H1 (cell line): Measurements from ENCODE around the gene TBC1D22B. TPM values are rescaled to one million over a fixed set of nuclear protein-coding genes. Genes with fewer than 3 reads are reported as not detected.

ENCODE experiments used
- CTCF ChIA-PET: fragments of 300-600 bp; sonication (Branson Sonifier 250); formaldehyde crosslinking; loops from one replicate; lab custom pipeline; 2021; ENCODE audit not compliant: partially characterized antibody; lab: Charles Lee
- POLR2A ChIA-PET: fragments of 300-600 bp; sonication (Branson Sonifier 250); formaldehyde crosslinking; loops from one replicate; lab custom pipeline; 2021; ENCODE audit warnings: inconsistent platforms; ENCODE audit not compliant: partially characterized antibody; lab: Charles Lee
- DNase-seq, 2 experiments: peaks; one replicate each; pipeline versions ENCODE4 v3.0.0 to v3.0.0-alpha.2; 2010 to 2022; ENCODE audit warnings: low spot score in 2 of 2, low read depth in 1 of 2, mixed read lengths in 1 of 2
- FAIRE-seq: peaks from 2 replicates; lab custom pipeline; 2011; peaks lifted over from hg19 to GRCh38; lab: Jason Lieb, UNC
- H2AFZ ChIP-seq: 2 replicates; pipeline ENCODE4 v1.8.1; 2012; ENCODE audit warnings: low read length, inconsistent platforms
- H2AK5ac ChIP-seq: 2 replicates; pipeline ENCODE4 v1.6.1; 2013; ENCODE audit warnings: low read depth, low read length
- H2BK120ac ChIP-seq: replicated peaks from 2 replicates; pipeline ENCODE3; 2013; ENCODE audit warnings: low read depth, low read length, inconsistent platforms
- H2BK12ac ChIP-seq: 2 replicates; pipeline ENCODE4 v1.6.1; 2013; ENCODE audit warnings: low read depth, low read length
- H2BK15ac ChIP-seq: 2 replicates; pipeline ENCODE4 v1.6.1; 2013; ENCODE audit warnings: low read length
- H2BK20ac ChIP-seq: 2 replicates; pipeline ENCODE4 v1.6.1; 2013; ENCODE audit warnings: low read length
- H2BK5ac ChIP-seq: 2 replicates; pipeline ENCODE4 v1.6.1; 2013; ENCODE audit warnings: low read depth, low read length
- H3K14ac ChIP-seq: 2 replicates; pipeline ENCODE4 v1.6.1; 2013; ENCODE audit warnings: inconsistent platforms; ENCODE audit not compliant: insufficient read length
- H3K18ac ChIP-seq: 2 replicates; pipeline ENCODE4 v1.6.1; 2013; ENCODE audit warnings: low read length; ENCODE audit errors: extremely low read depth
- H3K23ac ChIP-seq: 2 replicates; pipeline ENCODE4 v1.6.1; 2013; ENCODE audit warnings: inconsistent platforms; ENCODE audit not compliant: insufficient read length
- H3K23me2 ChIP-seq: 2 replicates; pipeline ENCODE4 v1.6.1; 2013; ENCODE audit warnings: low read depth, low read length
- H3K27ac ChIP-seq: 2 replicates; pipeline ENCODE4 v1.6.1; 2011; ENCODE audit warnings: low read depth, low read length, inconsistent platforms
- H3K27me3 ChIP-seq, 4 experiments: replicated peaks in 1 of 4; 1 replicate in 1 of 4; 2 replicates in 3 of 4; pipeline versions ENCODE4 v1.6.1 to v1.8.1; 2011 to 2013; ENCODE audit warnings: low read length in 3 of 4, mild to moderate bottlenecking in 3 of 4, inconsistent platforms in 2 of 4, mixed read lengths in 2 of 4, moderate library complexity in 1 of 4; ENCODE audit not compliant: control insufficient read depth in 3 of 4, insufficient read depth in 3 of 4; ENCODE audit errors: extremely low read depth in 1 of 4
- H3K36me3 ChIP-seq, 4 experiments: 2 replicates each; pipeline versions ENCODE4 v1.6.1 to v1.8.1; 2011 to 2013; ENCODE audit warnings: mild to moderate bottlenecking in 4 of 4, low read length in 3 of 4, moderate library complexity in 2 of 4, control low read depth in 1 of 4, inconsistent platforms in 1 of 4; ENCODE audit not compliant: insufficient read depth in 4 of 4, control insufficient read depth in 2 of 4
- H3K4ac ChIP-seq: replicated peaks from 2 replicates; pipeline ENCODE3; 2013; ENCODE audit warnings: low read length, low read depth, mixed read lengths, inconsistent platforms; ENCODE audit not compliant: insufficient read length
- H3K4me1 ChIP-seq, 4 experiments: replicated peaks in 1 of 4; 1 replicate in 1 of 4; 2 replicates in 3 of 4; pipeline versions ENCODE4 v1.6.1 to v1.8.1; 2011 to 2013; ENCODE audit warnings: low read length in 3 of 4, inconsistent platforms in 2 of 4, mixed read lengths in 1 of 4; ENCODE audit not compliant: insufficient read depth in 4 of 4, control insufficient read depth in 3 of 4
- H3K4me2 ChIP-seq, 2 experiments: 2 replicates each; pipeline versions ENCODE4 v1.6.1 to v1.8.1; 2011 to 2013; ENCODE audit warnings: low read depth in 2 of 2, low read length in 2 of 2, control low read depth in 1 of 2, inconsistent platforms in 1 of 2, mild to moderate bottlenecking in 1 of 2; ENCODE audit not compliant: insufficient read depth in 1 of 2
- H3K4me3 ChIP-seq, 4 experiments: fragments of 200-600, 300-600 bp in 1 of 4; sonication (generic), shearing (Covaris generic), sonication (Bioruptor Twin) in 1 of 4; 2 replicates each; pipeline versions ENCODE4 v1.5.1 to v1.8.1; 2011 to 2016; ENCODE audit warnings: low read length in 4 of 4, low read depth in 3 of 4, control low read depth in 2 of 4, inconsistent platforms in 2 of 4, mild to moderate bottlenecking in 2 of 4, mixed read lengths in 1 of 4, moderate library complexity in 1 of 4; ENCODE audit not compliant: insufficient read depth in 2 of 4; ENCODE audit errors: extremely low read depth in 1 of 4
- H3K56ac ChIP-seq: replicated peaks from 2 replicates; pipeline ENCODE3; 2013; ENCODE audit warnings: low read depth, mild to moderate bottlenecking, mixed read lengths, low read length, inconsistent platforms; ENCODE audit not compliant: insufficient read length
- H3K79me1 ChIP-seq: 2 replicates; pipeline ENCODE4 v1.6.1; 2013; ENCODE audit warnings: low read depth, low read length, control low read depth
- H3K79me2 ChIP-seq, 2 experiments: 2 replicates each; pipeline versions ENCODE4 v1.6.1 to v1.8.1; 2012 to 2013; ENCODE audit warnings: low read length in 2 of 2, mild to moderate bottlenecking in 2 of 2, inconsistent platforms in 1 of 2; ENCODE audit not compliant: insufficient read depth in 2 of 2, control insufficient read depth in 1 of 2
- H3K9ac ChIP-seq, 4 experiments: replicated peaks in 1 of 4; 1 replicate in 1 of 4; 2 replicates in 3 of 4; pipeline versions ENCODE4 v1.6.1 to v1.8.1; 2011 to 2013; ENCODE audit warnings: low read depth in 3 of 4, low read length in 3 of 4, control low read depth in 2 of 4, mild to moderate bottlenecking in 2 of 4, moderate library complexity in 2 of 4, inconsistent platforms in 1 of 4; ENCODE audit errors: extremely low read depth in 1 of 4
- H3K9me3 ChIP-seq, 2 experiments: 2 replicates each; pipeline versions ENCODE4 v1.6.1 to v1.8.1; 2012 to 2013; ENCODE audit warnings: mild to moderate bottlenecking in 2 of 2, moderate library complexity in 2 of 2, control low read depth in 1 of 2, inconsistent platforms in 1 of 2, low read depth in 1 of 2, low read length in 1 of 2, mixed read lengths in 1 of 2; ENCODE audit not compliant: insufficient read depth in 2 of 2
- H4K20me1 ChIP-seq, 2 experiments: replicated peaks in 1 of 2; 2 replicates each; pipeline versions ENCODE3 to v1.8.1; 2011 to 2013; ENCODE audit warnings: inconsistent platforms in 2 of 2, low read length in 2 of 2, mild to moderate bottlenecking in 1 of 2; ENCODE audit not compliant: insufficient read depth in 2 of 2, control insufficient read depth in 1 of 2
- H4K5ac ChIP-seq: 2 replicates; pipeline ENCODE4 v1.6.1; 2013; ENCODE audit warnings: low read length, low read depth, mixed read lengths, inconsistent platforms; ENCODE audit not compliant: insufficient read length
- H4K8ac ChIP-seq: 2 replicates; pipeline ENCODE4 v1.8.0; 2013; ENCODE audit warnings: mild to moderate bottlenecking, moderate library complexity, low read length, inconsistent platforms; ENCODE audit not compliant: insufficient read depth; ENCODE audit errors: extremely low read depth
- H4K91ac ChIP-seq: replicated peaks from 2 replicates; pipeline ENCODE3; 2013; ENCODE audit warnings: low read length, mixed read lengths, inconsistent platforms; ENCODE audit not compliant: insufficient read length
- CREB1 ChIP-seq: IDR thresholded peaks from 2 replicates; pipeline ENCODE4 v1.6.1; 2012; ENCODE audit warnings: inconsistent platforms
- EP300 ChIP-seq, 2 experiments: IDR thresholded peaks; 1 replicate in 1 of 2; 2 replicates in 1 of 2; pipeline ENCODE4 v1.6.1; 2011 to 2012; ENCODE audit warnings: low read depth in 2 of 2, low read length in 2 of 2, mild to moderate bottlenecking in 2 of 2, borderline replicate concordance in 1 of 2, inconsistent platforms in 1 of 2, moderate library complexity in 1 of 2
- FOSL1 ChIP-seq: IDR thresholded peaks from 2 replicates; pipeline ENCODE4 v1.6.1; 2011; ENCODE audit warnings: mild to moderate bottlenecking, low read depth, low read length, moderate library complexity; ENCODE audit not compliant: insufficient read depth
- MAFK ChIP-seq: IDR thresholded peaks from 2 replicates; pipeline ENCODE4 v1.6.1; 2012; ENCODE audit warnings: low read depth, mild to moderate bottlenecking, improper control_type of control experiment, low read length
- NANOG ChIP-seq: IDR thresholded peaks from 2 replicates; pipeline ENCODE4 v1.6.1; 2011; ENCODE audit warnings: low read length, low read depth, mild to moderate bottlenecking, inconsistent platforms; ENCODE audit not compliant: insufficient read depth, poor library complexity, severe bottlenecking
- POU5F1 ChIP-seq: IDR thresholded peaks from 2 replicates; pipeline ENCODE4 v1.6.1; 2011; ENCODE audit warnings: low read depth, mild to moderate bottlenecking, low read length, moderate library complexity
- RAD21 ChIP-seq, 2 experiments: IDR thresholded peaks in 1 of 2; conservative IDR thresholded peaks in 1 of 2; 2 replicates each; pipeline ENCODE4 v1.6.1; 2011; ENCODE audit warnings: low read depth in 2 of 2, low read length in 2 of 2, improper control_type of control experiment in 1 of 2, inconsistent platforms in 1 of 2, mild to moderate bottlenecking in 1 of 2, moderate library complexity in 1 of 2
- RXRA ChIP-seq: IDR thresholded peaks from 2 replicates; pipeline ENCODE4 v1.6.1; 2011; ENCODE audit warnings: low read depth, mild to moderate bottlenecking, low read length, moderate library complexity; ENCODE audit not compliant: insufficient read depth
- SIRT6 ChIP-seq: IDR thresholded peaks from one replicate; pipeline ENCODE4 v1.7.1; 2012; ENCODE audit warnings: low read length, inconsistent platforms
- SP1 ChIP-seq: IDR thresholded peaks from 2 replicates; pipeline ENCODE4 v1.6.1; 2011; ENCODE audit warnings: low read depth, low read length
- WGBS, 2 experiments: shearing (Covaris generic) in 1 of 2; methylation state at CpG; one replicate each; pipeline versions ENCODE4 v1.1.6 to v1.1.7; 2013 to 2015; ENCODE audit warnings: low lambda C conversion rate in 2 of 2, mixed read lengths in 2 of 2, inconsistent platforms in 1 of 2, low coverage in 1 of 2, missing lambda C conversion rate in 1 of 2; ENCODE audit not compliant: insufficient replicate concordance in 2 of 2, insufficient coverage in 1 of 2, insufficient read length in 1 of 2; ENCODE audit errors: extremely low coverage in 1 of 2, missing lambda C conversion rate in 1 of 2; 5-methylcytosine and 5-hydroxymethylcytosine counted together
- polyA plus RNA-seq, 7 experiments: library from polyadenylated mRNA; depleted of rRNA in 3 of 7; stranded (reverse) in 5 of 7; unstranded in 2 of 7; fragments of >200 nt in 5 of 7; fragments of 200-250 nt in 2 of 7; gene quantifications; 1 replicate in 5 of 7; 2 replicates in 1 of 7; 4 replicates in 1 of 7; pipeline versions ENCODE4 v1.2.1 to v1.2.3, GENCODE V29; 2011 to 2013; ENCODE audit warnings: missing spikeins in 2 of 7, mixed read lengths in 2 of 7
- total RNA-seq: library from RNA; stranded (reverse); fragmentation: NEBNext Ultra II Directional; extraction: Animal tissue kit (Norgen Biotek cat#: 25700); gene quantifications from 2 replicates; pipeline ENCODE4 v1.2.1, GENCODE V29; 2021
- TF ChIP-seq, protein P1 (sequence below), 3 experiments: IDR thresholded peaks; 1 replicate in 2 of 3; 2 replicates in 1 of 3; pipeline versions ENCODE4 v1.5.1 to v1.6.1; 2011; ENCODE audit warnings: low read length in 3 of 3, mild to moderate bottlenecking in 3 of 3, inconsistent platforms in 2 of 3, low read depth in 1 of 3, moderate library complexity in 1 of 3; ENCODE audit not compliant: insufficient read depth in 1 of 3; ENCODE audit errors: control extremely low read depth in 1 of 3

TBC1D22B gene
- total and polyA plus RNA-seq, 2 of the 8 experiments (the other 6 are each of a cell fraction or from before 2014, with no cell fraction given) = 10.1 to 17.4 TPM

DNA sequence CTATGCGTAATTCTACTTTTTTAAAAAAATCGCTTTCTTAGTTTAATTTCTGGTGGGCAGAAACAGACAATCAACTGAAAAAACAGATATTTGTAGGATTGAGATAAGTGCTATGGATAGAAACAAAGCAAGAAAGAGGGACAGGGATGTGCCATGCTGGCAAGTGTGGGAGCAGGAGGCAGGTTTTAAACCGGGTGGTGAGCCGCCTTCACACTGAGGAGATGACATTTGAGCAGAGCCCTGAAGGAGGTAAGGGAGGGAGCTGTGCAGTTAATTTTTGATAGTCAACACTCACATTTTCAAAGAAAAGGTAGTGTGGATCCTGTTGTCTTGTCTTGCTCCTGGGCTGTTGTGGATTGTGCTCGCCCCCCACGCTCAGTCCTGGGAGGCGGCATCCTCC is 47.2 kb downstream of the TBC1D22B start:
- Histone ChIP-seq H3K14ac (no peak overlapping the region), H3K79me1 (no peaks in the 10 kb centered on the region), H3K4me3 (no peak overlapping the region), H2BK120ac (no peak overlapping the region), H3K36me3 (peaks cover 2 to 17% (median 13%) of the 10 kb centered on the region in 4 experiments; a peak in 7 of 8 replicates), H2AFZ (no peak overlapping the region), H3K27ac (no peak overlapping the region), H4K91ac (no peak overlapping the region), H2BK12ac (no peak overlapping the region), H3K4me2 (no peak overlapping the region), H3K4ac (no peak overlapping the region), H3K27me3 (no peaks in the 10 kb centered on the region), H4K8ac (no peak overlapping the region), H4K5ac (no peak overlapping the region), H2BK5ac (no peak overlapping the region), H3K4me1 (no peaks in the 10 kb centered on the region), H2BK20ac (no peak overlapping the region), H3K79me2 (no peaks in the 10 kb centered on the region), H3K23ac (no peak overlapping the region), H2BK15ac (no peak overlapping the region), H3K9ac (no peak overlapping the region), H3K56ac (no peak overlapping the region), H3K18ac (no peak overlapping the region), H2AK5ac (no peak overlapping the region), H3K9me3 (no peaks in the 10 kb centered on the region), H3K23me2 (no peaks in the 10 kb centered on the region), H4K20me1 (peaks cover 0 to 4% of the 10 kb centered on the region in 2 experiments)
- ChIA-PET POLR2A (no interaction called here), CTCF (interaction anchor here (0.6 to 5.3 kb wide), 5 partner anchors 11 to 280 kb away, joined by 3 to 43 read pairs (median 21); no protein-coding TSS in a partner anchor)
- no peak for FAIRE-seq
- WGBS, 2 experiments = 92% methylated on average over 7 of the region's 7 CpGs; no CpG with 5 or more reads in 1 of the 2 experiments
- DNase-seq = no peak
- TF ChIP-seq POU5F1 = no peak
- TF ChIP-seq SP1 = no peak
- TF ChIP-seq, protein P1, sequence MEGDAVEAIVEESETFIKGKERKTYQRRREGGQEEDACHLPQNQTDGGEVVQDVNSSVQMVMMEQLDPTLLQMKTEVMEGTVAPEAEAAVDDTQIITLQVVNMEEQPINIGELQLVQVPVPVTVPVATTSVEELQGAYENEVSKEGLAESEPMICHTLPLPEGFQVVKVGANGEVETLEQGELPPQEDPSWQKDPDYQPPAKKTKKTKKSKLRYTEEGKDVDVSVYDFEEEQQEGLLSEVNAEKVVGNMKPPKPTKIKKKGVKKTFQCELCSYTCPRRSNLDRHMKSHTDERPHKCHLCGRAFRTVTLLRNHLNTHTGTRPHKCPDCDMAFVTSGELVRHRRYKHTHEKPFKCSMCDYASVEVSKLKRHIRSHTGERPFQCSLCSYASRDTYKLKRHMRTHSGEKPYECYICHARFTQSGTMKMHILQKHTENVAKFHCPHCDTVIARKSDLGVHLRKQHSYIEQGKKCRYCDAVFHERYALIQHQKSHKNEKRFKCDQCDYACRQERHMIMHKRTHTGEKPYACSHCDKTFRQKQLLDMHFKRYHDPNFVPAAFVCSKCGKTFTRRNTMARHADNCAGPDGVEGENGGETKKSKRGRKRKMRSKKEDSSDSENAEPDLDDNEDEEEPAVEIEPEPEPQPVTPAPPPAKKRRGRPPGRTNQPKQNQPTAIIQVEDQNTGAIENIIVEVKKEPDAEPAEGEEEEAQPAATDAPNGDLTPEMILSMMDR (IDR thresholded peaks at IDR 0.05; ENCODE audit: control extremely low read depth in 1 of 3, insufficient read depth in 1 of 3, low read depth in 1 of 3, low read length in 3 of 3) = no peak
- no peak for TF ChIP-seq SIRT6
- TF ChIP-seq RXRA = no peak
- no peak for TF ChIP-seq FOSL1
- no peak for TF ChIP-seq MAFK
- TF ChIP-seq CREB1 = no peak
- TF ChIP-seq EP300 (IDR thresholded peaks at IDR 0.05; ENCODE audit: borderline replicate concordance in 1 of 2, low read depth in 2 of 2, low read length in 2 of 2) = no peak
- no peak for TF ChIP-seq RAD21 (IDR thresholded peaks at IDR 0.05 in 1 of 2, conservative IDR thresholded peaks at IDR 0.05 in 1 of 2; ENCODE audit: low read depth in 2 of 2, low read length in 2 of 2)
- TF ChIP-seq NANOG = no peak
